H1 (cell line): Measurements from ENCODE around the gene MICU1. TPM values are rescaled to one million over a fixed set of nuclear protein-coding genes. Genes with fewer than 3 reads are reported as not detected.

Experiments
- CTCF ChIA-PET: fragments of 300-600 bp; sonication (Branson Sonifier 250); formaldehyde crosslinking; loops from one replicate; lab custom pipeline; 2021; ENCODE audit not compliant: partially characterized antibody; lab: Charles Lee
- POLR2A ChIA-PET: fragments of 300-600 bp; sonication (Branson Sonifier 250); formaldehyde crosslinking; loops from one replicate; lab custom pipeline; 2021; ENCODE audit warnings: inconsistent platforms; ENCODE audit not compliant: partially characterized antibody; lab: Charles Lee
- DNase-seq, 2 experiments: peaks; one replicate each; pipeline versions ENCODE4 v3.0.0 to v3.0.0-alpha.2; 2010 to 2022; ENCODE audit warnings: low spot score in 2 of 2, low read depth in 1 of 2, mixed read lengths in 1 of 2
- FAIRE-seq: peaks from 2 replicates; lab custom pipeline; 2011; peaks lifted over from hg19 to GRCh38; lab: Jason Lieb, UNC
- H2AFZ ChIP-seq: 2 replicates; pipeline ENCODE4 v1.8.1; 2012; ENCODE audit warnings: low read length, inconsistent platforms
- H2AK5ac ChIP-seq: 2 replicates; pipeline ENCODE4 v1.6.1; 2013; ENCODE audit warnings: low read depth, low read length
- H2BK120ac ChIP-seq: replicated peaks from 2 replicates; pipeline ENCODE3; 2013; ENCODE audit warnings: low read depth, low read length, inconsistent platforms
- H2BK12ac ChIP-seq: 2 replicates; pipeline ENCODE4 v1.6.1; 2013; ENCODE audit warnings: low read depth, low read length
- H2BK15ac ChIP-seq: 2 replicates; pipeline ENCODE4 v1.6.1; 2013; ENCODE audit warnings: low read length
- H2BK20ac ChIP-seq: 2 replicates; pipeline ENCODE4 v1.6.1; 2013; ENCODE audit warnings: low read length
- H2BK5ac ChIP-seq: 2 replicates; pipeline ENCODE4 v1.6.1; 2013; ENCODE audit warnings: low read depth, low read length
- H3K14ac ChIP-seq: 2 replicates; pipeline ENCODE4 v1.6.1; 2013; ENCODE audit warnings: inconsistent platforms; ENCODE audit not compliant: insufficient read length
- H3K18ac ChIP-seq: 2 replicates; pipeline ENCODE4 v1.6.1; 2013; ENCODE audit warnings: low read length; ENCODE audit errors: extremely low read depth
- H3K23ac ChIP-seq: 2 replicates; pipeline ENCODE4 v1.6.1; 2013; ENCODE audit warnings: inconsistent platforms; ENCODE audit not compliant: insufficient read length
- H3K23me2 ChIP-seq: 2 replicates; pipeline ENCODE4 v1.6.1; 2013; ENCODE audit warnings: low read depth, low read length
- H3K27ac ChIP-seq: 2 replicates; pipeline ENCODE4 v1.6.1; 2011; ENCODE audit warnings: low read depth, low read length, inconsistent platforms
- H3K27me3 ChIP-seq, 4 experiments: replicated peaks in 1 of 4; 1 replicate in 1 of 4; 2 replicates in 3 of 4; pipeline versions ENCODE4 v1.6.1 to v1.8.1; 2011 to 2013; ENCODE audit warnings: low read length in 3 of 4, mild to moderate bottlenecking in 3 of 4, inconsistent platforms in 2 of 4, mixed read lengths in 2 of 4, moderate library complexity in 1 of 4; ENCODE audit not compliant: control insufficient read depth in 3 of 4, insufficient read depth in 3 of 4; ENCODE audit errors: extremely low read depth in 1 of 4
- H3K36me3 ChIP-seq, 4 experiments: 2 replicates each; pipeline versions ENCODE4 v1.6.1 to v1.8.1; 2011 to 2013; ENCODE audit warnings: mild to moderate bottlenecking in 4 of 4, low read length in 3 of 4, moderate library complexity in 2 of 4, control low read depth in 1 of 4, inconsistent platforms in 1 of 4; ENCODE audit not compliant: insufficient read depth in 4 of 4, control insufficient read depth in 2 of 4
- H3K4ac ChIP-seq: replicated peaks from 2 replicates; pipeline ENCODE3; 2013; ENCODE audit warnings: low read length, low read depth, mixed read lengths, inconsistent platforms; ENCODE audit not compliant: insufficient read length
- H3K4me1 ChIP-seq, 4 experiments: replicated peaks in 1 of 4; 1 replicate in 1 of 4; 2 replicates in 3 of 4; pipeline versions ENCODE4 v1.6.1 to v1.8.1; 2011 to 2013; ENCODE audit warnings: low read length in 3 of 4, inconsistent platforms in 2 of 4, mixed read lengths in 1 of 4; ENCODE audit not compliant: insufficient read depth in 4 of 4, control insufficient read depth in 3 of 4
- H3K4me2 ChIP-seq, 2 experiments: 2 replicates each; pipeline versions ENCODE4 v1.6.1 to v1.8.1; 2011 to 2013; ENCODE audit warnings: low read depth in 2 of 2, low read length in 2 of 2, control low read depth in 1 of 2, inconsistent platforms in 1 of 2, mild to moderate bottlenecking in 1 of 2; ENCODE audit not compliant: insufficient read depth in 1 of 2
- H3K4me3 ChIP-seq, 4 experiments: fragments of 200-600, 300-600 bp in 1 of 4; sonication (generic), shearing (Covaris generic), sonication (Bioruptor Twin) in 1 of 4; 2 replicates each; pipeline versions ENCODE4 v1.5.1 to v1.8.1; 2011 to 2016; ENCODE audit warnings: low read length in 4 of 4, low read depth in 3 of 4, control low read depth in 2 of 4, inconsistent platforms in 2 of 4, mild to moderate bottlenecking in 2 of 4, mixed read lengths in 1 of 4, moderate library complexity in 1 of 4; ENCODE audit not compliant: insufficient read depth in 2 of 4; ENCODE audit errors: extremely low read depth in 1 of 4
- H3K56ac ChIP-seq: replicated peaks from 2 replicates; pipeline ENCODE3; 2013; ENCODE audit warnings: low read depth, mild to moderate bottlenecking, mixed read lengths, low read length, inconsistent platforms; ENCODE audit not compliant: insufficient read length
- H3K79me1 ChIP-seq: 2 replicates; pipeline ENCODE4 v1.6.1; 2013; ENCODE audit warnings: low read depth, low read length, control low read depth
- H3K79me2 ChIP-seq, 2 experiments: 2 replicates each; pipeline versions ENCODE4 v1.6.1 to v1.8.1; 2012 to 2013; ENCODE audit warnings: low read length in 2 of 2, mild to moderate bottlenecking in 2 of 2, inconsistent platforms in 1 of 2; ENCODE audit not compliant: insufficient read depth in 2 of 2, control insufficient read depth in 1 of 2
- H3K9ac ChIP-seq, 4 experiments: replicated peaks in 1 of 4; 1 replicate in 1 of 4; 2 replicates in 3 of 4; pipeline versions ENCODE4 v1.6.1 to v1.8.1; 2011 to 2013; ENCODE audit warnings: low read depth in 3 of 4, low read length in 3 of 4, control low read depth in 2 of 4, mild to moderate bottlenecking in 2 of 4, moderate library complexity in 2 of 4, inconsistent platforms in 1 of 4; ENCODE audit errors: extremely low read depth in 1 of 4
- H3K9me3 ChIP-seq, 2 experiments: 2 replicates each; pipeline versions ENCODE4 v1.6.1 to v1.8.1; 2012 to 2013; ENCODE audit warnings: mild to moderate bottlenecking in 2 of 2, moderate library complexity in 2 of 2, control low read depth in 1 of 2, inconsistent platforms in 1 of 2, low read depth in 1 of 2, low read length in 1 of 2, mixed read lengths in 1 of 2; ENCODE audit not compliant: insufficient read depth in 2 of 2
- H4K20me1 ChIP-seq, 2 experiments: replicated peaks in 1 of 2; 2 replicates each; pipeline versions ENCODE3 to v1.8.1; 2011 to 2013; ENCODE audit warnings: inconsistent platforms in 2 of 2, low read length in 2 of 2, mild to moderate bottlenecking in 1 of 2; ENCODE audit not compliant: insufficient read depth in 2 of 2, control insufficient read depth in 1 of 2
- H4K5ac ChIP-seq: 2 replicates; pipeline ENCODE4 v1.6.1; 2013; ENCODE audit warnings: low read length, low read depth, mixed read lengths, inconsistent platforms; ENCODE audit not compliant: insufficient read length
- H4K8ac ChIP-seq: 2 replicates; pipeline ENCODE4 v1.8.0; 2013; ENCODE audit warnings: mild to moderate bottlenecking, moderate library complexity, low read length, inconsistent platforms; ENCODE audit not compliant: insufficient read depth; ENCODE audit errors: extremely low read depth
- H4K91ac ChIP-seq: replicated peaks from 2 replicates; pipeline ENCODE3; 2013; ENCODE audit warnings: low read length, mixed read lengths, inconsistent platforms; ENCODE audit not compliant: insufficient read length
- KDM1A ChIP-seq: fragments of 200-600, 300-600 bp; sonication (generic); IDR thresholded peaks from 2 replicates; pipeline ENCODE4 v1.7.1; 2016; ENCODE audit warnings: mild to moderate bottlenecking, low read length, borderline replicate concordance
- KDM5A ChIP-seq: fragments of 200-600 bp; IDR thresholded peaks from 2 replicates; pipeline ENCODE4 v1.7.1; 2012; ENCODE audit warnings: mild to moderate bottlenecking, low read length, inconsistent platforms, mixed read lengths
- POLR2AphosphoS5 ChIP-seq: IDR thresholded peaks from 2 replicates; pipeline ENCODE4 v1.6.1; 2011; ENCODE audit warnings: low read depth, low read length
- TAF7 ChIP-seq: optimal IDR thresholded peaks from 2 replicates; pipeline ENCODE3; 2011; ENCODE audit warnings: low read depth, mild to moderate bottlenecking, inconsistent platforms, low read length, moderate library complexity, borderline replicate concordance
- WGBS, 2 experiments: shearing (Covaris generic) in 1 of 2; methylation state at CpG; one replicate each; pipeline versions ENCODE4 v1.1.6 to v1.1.7; 2013 to 2015; ENCODE audit warnings: low lambda C conversion rate in 2 of 2, mixed read lengths in 2 of 2, inconsistent platforms in 1 of 2, low coverage in 1 of 2, missing lambda C conversion rate in 1 of 2; ENCODE audit not compliant: insufficient replicate concordance in 2 of 2, insufficient coverage in 1 of 2, insufficient read length in 1 of 2; ENCODE audit errors: extremely low coverage in 1 of 2, missing lambda C conversion rate in 1 of 2; 5-methylcytosine and 5-hydroxymethylcytosine counted together
- polyA plus RNA-seq, 7 experiments: library from polyadenylated mRNA; depleted of rRNA in 3 of 7; stranded (reverse) in 5 of 7; unstranded in 2 of 7; fragments of >200 nt in 5 of 7; fragments of 200-250 nt in 2 of 7; gene quantifications; 1 replicate in 5 of 7; 2 replicates in 1 of 7; 4 replicates in 1 of 7; pipeline versions ENCODE4 v1.2.1 to v1.2.3, GENCODE V29; 2011 to 2013; ENCODE audit warnings: missing spikeins in 2 of 7, mixed read lengths in 2 of 7
- total RNA-seq: library from RNA; stranded (reverse); fragmentation: NEBNext Ultra II Directional; extraction: Animal tissue kit (Norgen Biotek cat#: 25700); gene quantifications from 2 replicates; pipeline ENCODE4 v1.2.1, GENCODE V29; 2021
- TF ChIP-seq, protein P1 (sequence below): IDR thresholded peaks from 2 replicates; pipeline ENCODE4 v1.6.1; 2012; ENCODE audit warnings: inconsistent platforms

MICU1 gene
- total and polyA plus RNA-seq, 2 of the 8 experiments (the other 6 are each of a cell fraction or from before 2014, with no cell fraction given), result 18.0 to 36.7 TPM

- Histone ChIP-seq H3K79me2 (no peaks in the 10 kb centered on the region), H4K20me1 (no peaks in the 10 kb centered on the region), H3K79me1 (no peaks in the 10 kb centered on the region), H2BK15ac (no peak overlapping the region), H3K27me3 (no peaks in the 10 kb centered on the region; a peak in 1 of 7 replicates), H2BK120ac (no peak overlapping the region), H4K5ac (no peak overlapping the region), H2AK5ac (no peak overlapping the region), H3K9ac (no peak overlapping the region), H3K4ac (no peak overlapping the region), H2BK20ac (no peak overlapping the region), H3K4me3 (no peak overlapping the region), H3K56ac (no peak overlapping the region), H3K9me3 (no peaks in the 10 kb centered on the region)
- ChIA-PET POLR2A (no interaction called here), CTCF (interaction anchor here (1.0 kb wide), 1 partner anchor 21 kb away, joined by 3 read pairs; no protein-coding TSS in a partner anchor)
- TF ChIP-seq, protein P1, sequence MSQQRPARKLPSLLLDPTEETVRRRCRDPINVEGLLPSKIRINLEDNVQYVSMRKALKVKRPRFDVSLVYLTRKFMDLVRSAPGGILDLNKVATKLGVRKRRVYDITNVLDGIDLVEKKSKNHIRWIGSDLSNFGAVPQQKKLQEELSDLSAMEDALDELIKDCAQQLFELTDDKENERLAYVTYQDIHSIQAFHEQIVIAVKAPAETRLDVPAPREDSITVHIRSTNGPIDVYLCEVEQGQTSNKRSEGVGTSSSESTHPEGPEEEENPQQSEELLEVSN, result no peak
- no peak for TF ChIP-seq KDM1A
- no peak for TF ChIP-seq TAF7
- no peak for TF ChIP-seq KDM5A
- TF ChIP-seq POLR2AphosphoS5, result no peak
- TF ChIP-seq, all 59 proteins: peak for 0
- H3K36me3 ChIP-seq, result no peaks in the 10 kb centered on the region
- H2BK5ac ChIP-seq, result no peak overlapping the region
- H3K4me2 ChIP-seq, result no peak overlapping the region
- WGBS, 2 experiments, result 90% methylated on average over 3 of the region's 3 CpGs; no CpG with 5 or more reads in 1 of the 2 experiments
- H3K23ac ChIP-seq, result no peak overlapping the region
- H3K14ac ChIP-seq, result no peak overlapping the region
- FAIRE-seq, result no peak
- H3K18ac ChIP-seq, result no peak overlapping the region
- no peak overlapping the region for H2BK12ac ChIP-seq
- H4K8ac ChIP-seq, result no peak overlapping the region
- no peak overlapping the region for H4K91ac ChIP-seq
- H3K4me1 ChIP-seq, result no peaks in the 10 kb centered on the region
- no peaks in the 10 kb centered on the region for H3K23me2 ChIP-seq
- H2AFZ ChIP-seq, result no peak overlapping the region
- no peak overlapping the region for H3K27ac ChIP-seq
- DNase-seq, result no peak
These were observed 41.5 kb upstream of the MICU1 start for GRCh38 chr10:72667207-72667864.
